Lower lobe of right lung (tissue), 2 donors: ENCODE results near the gene PUDP. TPM values are rescaled to one million over a fixed set of nuclear protein-coding genes. Genes with fewer than 3 reads are reported as not detected.
"Not testable (repeated sequence)": the region's sequence is repeated elsewhere in the genome, so short reads cannot be mapped to it uniquely, and the experiment has no call there.

Experiments used
- ATAC-seq, 2 donors: fragments of 200-7000 bp; cut with Tn5 transposase; one replicate each; pipeline ENCODE4 v1.9.1; 2020 to 2022; ENCODE audit warnings: mild to moderate bottlenecking in 2 of 2, moderate library complexity in 2 of 2
- DNase-seq: peaks from one replicate; pipeline ENCODE4 v3.0.0-alpha.2; 2020
- H3K27ac ChIP-seq: fragments of 200-600 bp; one replicate; pipeline ENCODE4 v1.8.0; 2022
- H3K27me3 ChIP-seq: fragments of 200-600 bp; one replicate; pipeline ENCODE4 v1.8.0; 2022; ENCODE audit warnings: low read depth
- H3K36me3 ChIP-seq: fragments of 200-600 bp; one replicate; pipeline ENCODE4 v1.8.0; 2022; ENCODE audit warnings: mild to moderate bottlenecking
- H3K4me1 ChIP-seq: fragments of 200-600 bp; one replicate; pipeline ENCODE4 v1.8.0; 2022
- H3K4me3 ChIP-seq: fragments of 200-600 bp; one replicate; pipeline ENCODE4 v1.8.0; 2022; ENCODE audit warnings: mild to moderate bottlenecking
- H3K9me3 ChIP-seq: fragments of 200-600 bp; one replicate; pipeline ENCODE4 v1.8.0; 2022
- CTCF ChIP-seq: fragments of 200-600 bp; IDR thresholded peaks from one replicate; pipeline ENCODE4 v1.8.0; 2022; ENCODE audit warnings: antibody characterized with exemption, mild to moderate bottlenecking
- intact Hi-C: fragments of 100-400 bp; cut with DNase I; formaldehyde crosslinking; loops from one replicate; pipeline ENCODE4 v1.11.0; 2022
- total RNA-seq: library from RNA; stranded (reverse); fragmentation: NEBNext Ultra II Directional; extraction: Animal tissue kit (Norgen Biotek cat#: 25700); gene quantifications from one replicate; pipeline ENCODE4 v1.2.1, GENCODE V29; 2021
- donor health status: DM: no; HTN: yes; CAD: no; lungs with severe emphysema.

PUDP gene
- total RNA-seq, 1 donor from 2014 or later, result 19.8 TPM

- no peak for ATAC-seq
- Histone ChIP-seq H3K27ac (no peak overlapping the region), H3K4me1 (no peaks in the 10 kb centered on the region), H3K36me3 (peaks cover 8% of the 10 kb centered on the region), H3K27me3 (no peaks in the 10 kb centered on the region), H3K9me3 (no peaks in the 10 kb centered on the region), H3K4me3 (no peak overlapping the region)
- TF ChIP-seq CTCF, result no peak
- no peak for DNase-seq
- intact Hi-C loops, result no loop called here
These were observed 47.9 kb downstream of the PUDP start for GRCh38 chrX:7100022-7100421.

DNA sequence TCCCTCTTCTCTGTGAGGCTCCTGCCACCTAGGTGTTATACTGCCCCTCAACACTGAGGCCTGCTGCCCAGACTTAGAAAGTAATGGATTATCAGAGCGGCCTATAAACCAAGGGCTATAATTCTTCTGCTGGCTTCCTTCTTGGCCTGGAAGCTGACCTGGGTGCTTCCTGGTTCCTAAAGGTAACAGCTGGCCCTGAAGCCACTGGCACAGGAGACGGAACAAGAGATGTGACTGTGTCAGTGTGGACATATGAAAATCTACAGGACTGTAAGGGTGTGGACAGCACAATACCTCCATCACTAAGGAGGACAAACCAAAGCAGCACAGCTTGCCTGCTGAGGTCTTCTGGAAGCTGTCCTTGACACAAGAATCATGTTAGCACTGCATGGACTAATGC is 52.3 kb downstream of the PUDP start:
- H3K27ac ChIP-seq, intact Hi-C loops, H3K27me3 ChIP-seq, H3K4me1 ChIP-seq, DNase-seq, H3K36me3 ChIP-seq, H3K4me3 ChIP-seq, ATAC-seq, H3K9me3 ChIP-seq: not testable (repeated sequence)

DNA sequence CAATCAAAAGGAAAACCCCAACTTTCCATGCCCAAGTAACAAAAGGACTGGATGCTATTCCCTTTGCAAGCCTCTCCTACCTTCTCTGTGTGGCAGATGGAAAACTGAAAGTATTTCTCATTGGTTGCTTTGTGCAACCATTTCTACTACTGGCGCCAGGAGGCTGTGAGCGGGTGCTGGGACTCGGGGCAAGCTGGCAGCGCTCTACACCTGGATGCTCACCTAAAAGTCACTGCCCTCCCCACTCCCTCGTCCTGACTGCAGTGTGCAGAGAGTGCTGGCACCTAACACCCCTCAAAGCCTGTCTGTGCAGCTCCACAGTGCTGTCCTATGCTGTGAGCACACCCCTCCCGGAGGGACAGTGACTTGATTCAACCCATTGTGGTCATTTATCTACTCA is 54.6 kb downstream of the PUDP start:
- intact Hi-C loops, result no loop called here
- H3K27ac ChIP-seq, result no peak overlapping the region
- H3K4me3 ChIP-seq, result no peak overlapping the region
- DNase-seq (no peak), ATAC-seq (no peak)
- no peaks in the 10 kb centered on the region for H3K9me3 ChIP-seq
- TF ChIP-seq CTCF, result no peak
- H3K36me3 ChIP-seq, result no peaks in the 10 kb centered on the region
- H3K4me1 ChIP-seq, result no peaks in the 10 kb centered on the region
- no peaks in the 10 kb centered on the region for H3K27me3 ChIP-seq

DNA sequence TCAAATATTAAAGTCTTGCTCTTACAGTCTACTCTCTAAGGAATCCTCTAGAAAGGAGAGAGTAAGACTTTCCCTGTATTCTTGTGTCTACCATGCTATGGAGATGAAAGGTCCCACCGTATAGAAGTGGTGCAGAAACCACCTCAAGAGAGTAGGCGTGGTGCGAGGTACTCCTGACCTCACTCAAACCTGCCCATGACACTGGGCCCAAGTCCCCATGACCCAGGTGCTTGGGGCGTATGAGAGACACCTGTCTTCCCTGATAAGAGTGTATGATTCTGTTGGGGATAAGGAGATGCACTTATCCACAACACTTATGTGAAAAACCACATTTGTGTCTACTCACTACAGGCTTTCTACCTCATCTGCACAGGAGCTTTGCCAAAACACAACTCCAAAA is 55.4 kb downstream of the PUDP start:
- Histone ChIP-seq H3K4me3 (no peak overlapping the region), H3K36me3 (no peaks in the 10 kb centered on the region), H3K27me3 (no peaks in the 10 kb centered on the region), H3K4me1 (no peaks in the 10 kb centered on the region), H3K9me3 (no peaks in the 10 kb centered on the region), H3K27ac (no peak overlapping the region)
- no peak for TF ChIP-seq CTCF
- DNase-seq (no peak), ATAC-seq (no peak)
- intact Hi-C loops, result no loop called here

DNA sequence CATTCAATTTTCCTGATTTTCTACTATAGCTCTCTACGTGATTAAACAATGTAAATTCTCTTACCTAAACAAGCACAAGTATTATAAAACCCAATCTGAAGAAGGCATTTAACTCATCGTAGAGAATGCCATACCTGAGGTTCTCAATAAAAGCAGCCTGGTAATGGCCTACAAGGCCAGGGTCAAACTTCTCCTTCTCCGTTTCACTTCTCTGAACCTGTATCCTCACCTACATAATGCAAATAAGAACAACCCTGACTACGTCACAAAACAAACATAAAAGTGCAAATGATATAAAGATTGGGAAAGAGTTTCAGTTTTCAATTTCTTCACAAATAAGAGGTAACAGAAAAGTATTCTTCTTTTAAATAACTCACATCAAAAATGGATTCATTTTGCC is 56.0 kb downstream of the PUDP start:
- Histone ChIP-seq H3K36me3 (no peaks in the 10 kb centered on the region), H3K27me3 (no peaks in the 10 kb centered on the region), H3K27ac (no peak overlapping the region), H3K4me3 (no peak overlapping the region), H3K9me3 (no peaks in the 10 kb centered on the region), H3K4me1 (no peaks in the 10 kb centered on the region)
- no peak for DNase-seq
- ATAC-seq, result no peak
- intact Hi-C loops, result no loop called here
- no peak for TF ChIP-seq CTCF

- Histone ChIP-seq H3K27ac (no peak overlapping the region), H3K27me3 (no peaks in the 10 kb centered on the region), H3K4me3 (no peak overlapping the region), H3K4me1 (no peaks in the 10 kb centered on the region), H3K9me3 (no peaks in the 10 kb centered on the region), H3K36me3 (no peaks in the 10 kb centered on the region)
- intact Hi-C loops, result no loop called here
- no peak for DNase-seq
- no peak for TF ChIP-seq CTCF
- ATAC-seq, result peak in 1 of 2 donors; percentile 10
These were observed 57.3 kb downstream of the PUDP start for GRCh38 chrX:7090641-7091040.
